Heart left ventricle (tissue), 16 donors: ENCODE data around the gene NACC2. TPM values are rescaled to one million over a fixed set of nuclear protein-coding genes. Genes with fewer than 3 reads are reported as not detected.

ENCODE experiments used
- ATAC-seq, 4 donors: fragments of 200-7000 bp; cut with Tn5 transposase; one replicate each; pipeline ENCODE4 v1.9.1; 2020 to 2022; ENCODE audit warnings: moderate library complexity in 4 of 4, mild to moderate bottlenecking in 3 of 4, moderate number of reproducible peaks in 1 of 4
- DNase-seq, 5 donors: peaks; one replicate each; pipeline ENCODE4 v3.0.0-alpha.2; 2020
- H3K27ac ChIP-seq, 12 donors: fragments of 200-600 bp; sonication (generic) in 4 of 12; one replicate each; pipeline versions ENCODE4 v1.5.0 to v1.8.0; 2016 to 2022; ENCODE audit warnings: mild to moderate bottlenecking in 2 of 12
- H3K27me3 ChIP-seq, 9 donors: fragments of 200-600 bp; sonication (generic) in 2 of 9; one replicate each; pipeline versions ENCODE4 v1.5.1 to v1.8.0; 2016 to 2022; ENCODE audit warnings: mild to moderate bottlenecking in 3 of 9
- H3K36me3 ChIP-seq, 9 donors: fragments of 200-600 bp; sonication (generic) in 2 of 9; one replicate each; pipeline versions ENCODE4 v1.5.0 to v1.8.0; 2018 to 2022; ENCODE audit warnings: mild to moderate bottlenecking in 2 of 9
- H3K4me1 ChIP-seq, 12 donors: fragments of 200-600 bp; sonication (generic) in 4 of 12; one replicate each; pipeline versions ENCODE4 v1.5.0 to v1.8.0; 2016 to 2022; ENCODE audit warnings: mild to moderate bottlenecking in 3 of 12
- H3K4me3 ChIP-seq, 12 donors: fragments of 200-600 bp; sonication (generic) in 4 of 12; one replicate each; pipeline versions ENCODE4 v1.5.0 to v1.8.0; 2017 to 2022; ENCODE audit warnings: mild to moderate bottlenecking in 9 of 12, moderate library complexity in 4 of 12
- H3K9me3 ChIP-seq, 12 donors: fragments of 200-600 bp; sonication (generic) in 4 of 12; one replicate each; pipeline versions ENCODE4 v1.5.0 to v1.8.0; 2016 to 2022; ENCODE audit warnings: mild to moderate bottlenecking in 1 of 12
- CTCF ChIP-seq, 12 donors: fragments of 200-600 bp; sonication (generic) in 4 of 12; IDR thresholded peaks; one replicate each; pipeline versions ENCODE4 v1.5.0 to v1.8.0; 2018 to 2022; ENCODE audit warnings: antibody characterized with exemption in 12 of 12, mild to moderate bottlenecking in 5 of 12
- POLR2A ChIP-seq, 2 donors: fragments of 450-650 bp; IDR thresholded peaks; one replicate each; pipeline ENCODE4 v1.6.1; 2017; ENCODE audit warnings: antibody characterized with exemption in 2 of 2, mild to moderate bottlenecking in 2 of 2, moderate library complexity in 2 of 2
- WGBS, 4 donors: extraction: QIAGEN DNeasy Blood & Tissue Kit in 2 of 4; methylation state at CpG; one replicate each; pipeline versions ENCODE4 v1.1.5 to v1.1.7; 2013 to 2018; 5-methylcytosine and 5-hydroxymethylcytosine counted together
- intact Hi-C, 10 donors: fragments of 100-400 bp; cut with DNase I; formaldehyde crosslinking; loops; one replicate each; pipeline versions ENCODE4 v1.11.1 to v1.14.2; 2022
- polyA plus RNA-seq, 2 donors: library from polyadenylated mRNA; stranded (reverse); fragments of 200-250 nt; gene quantifications; one replicate each; pipeline ENCODE4 v1.2.3, GENCODE V29; 2013
- total RNA-seq, 9 donors: library from RNA; depleted of rRNA in 2 of 9; stranded (reverse); fragments of >200 nt in 2 of 9; fragmentation: NEBNext Ultra II Directional in 3 of 9; extraction: Animal tissue kit (Norgen Biotek cat#: 25700) in 3 of 9; gene quantifications; one replicate each; pipeline versions ENCODE4 v1.1.0 to v1.2.4, GENCODE V29; 2016 to 2023
- donor health status: ischemic (EF 13 %, LVEDD 7.1; RV severe dilation, severe dysfunction).
- donor health status: healthy with polysubstance abuse.
- donor health status: DM: no; HTN: yes; CAD: no.
- donor health status: DM: no; HTN: no; CAD: no.
- donor health status: ischemic (EF 25% LVEDD 6.9; RV normal size, moderate dysfunction).
- donor health status: ischemic (EF 25% LVEDD 5.7; RV mildly dilated, moderate dysfunction).
- donor health status: healthy.
- donor health status: DM: yes; HTN: yes; CAD: no.
- donor health status: ischemic (EF 35%, LVEDD 5.7; RV mildly dilated, moderate dysfunction).
- donor health status: nonischemic (EF 11% LVEDD 7.7; RV severe dilation, severe dysfunction).
- donor health status: DM: yes; HTN: yes; CAD: no.
- donor health status: PGD.
- donor health status: ischemic (EF 29% LVEDD 5.4; RV normal size, mild dysfunction).
- donor health status: nonischemic (EF 23%, LVEDD 6.1; RV moderate dilation, normal function).

The NACC2 gene
- total and polyA plus RNA-seq, 11 donors, result 17.9 to 66.5 (median 47.4) TPM

DNA sequence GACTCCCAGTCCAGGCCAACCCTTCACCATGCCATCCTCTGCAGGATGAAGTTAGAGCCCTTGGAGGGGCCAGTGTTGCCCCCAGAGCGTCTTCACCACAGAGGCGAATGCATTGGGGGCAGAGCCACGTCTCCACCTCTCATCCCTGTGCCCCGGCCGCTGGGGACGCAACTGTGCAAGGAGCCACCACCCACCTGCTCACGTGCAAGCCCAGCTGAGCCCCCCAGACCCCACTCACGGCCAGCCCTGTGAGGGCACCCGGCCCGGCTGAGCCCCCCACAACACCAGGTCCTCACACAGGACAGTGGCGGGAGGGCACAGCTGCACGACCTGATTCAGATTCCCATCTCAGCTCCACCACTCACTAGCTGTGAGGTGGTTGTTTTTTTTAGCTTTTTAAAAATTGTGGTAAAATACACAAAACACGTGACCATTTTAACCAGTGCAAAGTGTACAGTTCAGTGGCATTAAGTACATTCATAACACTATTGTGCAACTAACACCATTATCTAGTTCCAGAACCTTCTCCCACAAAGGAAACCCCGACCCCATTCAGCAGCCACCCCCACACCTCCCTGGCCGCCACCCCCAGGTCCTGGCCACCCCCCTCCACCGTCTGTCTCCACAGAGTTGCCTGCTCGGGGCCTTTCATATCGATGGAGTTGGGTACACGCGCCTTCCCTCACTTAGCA is 100.4 kb downstream of the NACC2 start:
- peaks cover 10 to 59% (median 31%) of the 10 kb centered on the region in 12 donors for H3K4me1 ChIP-seq

GRCh38 chr9:135993765-135994500 is 101.2 kb downstream of the NACC2 start:
- 86 to 90% (median 88%) methylated on average over 16 to 27 of the region's 27 CpGs for WGBS, 4 donors
- peaks cover 10 to 64% (median 32%) of the 10 kb centered on the region in 12 donors for H3K4me1 ChIP-seq
- ATAC-seq (no peak), DNase-seq (peak in 1 of 5 donors; percentile 55)
- H3K27me3 ChIP-seq, result no peaks in the 10 kb centered on the region
- peak overlapping the region; percentile 75 to 98 (median 90) for H3K27ac ChIP-seq
- H3K9me3 ChIP-seq, result no peaks in the 10 kb centered on the region
- intact Hi-C loops, result loop anchor here in 1 of 10 donors (10.0 kb wide), 1 partner anchor 51 kb away; no protein-coding TSS in a partner anchor
- no peak for TF ChIP-seq POLR2A (IDR thresholded peaks at IDR 0.05)
- no peak for TF ChIP-seq CTCF (IDR thresholded peaks at IDR 0.05)
- no peaks in the 10 kb centered on the region for H3K36me3 ChIP-seq
- no peak overlapping the region for H3K4me3 ChIP-seq

More for the DNA sequence above, 100.4 kb downstream of the NACC2 start:
- Histone ChIP-seq H3K4me3 (no peak overlapping the region), H3K36me3 (no peaks in the 10 kb centered on the region), H3K9me3 (no peaks in the 10 kb centered on the region), H3K27ac (peak overlapping the region in 1 of 12 donors; percentile 93), H3K27me3 (no peaks in the 10 kb centered on the region)
- intact Hi-C loops, result loop anchor here in 1 of 10 donors (10.0 kb wide), 1 partner anchor 50 kb away; no protein-coding TSS in a partner anchor
- ATAC-seq (no peak), DNase-seq (peak in 1 of 5 donors; percentile 27)
- WGBS, 4 donors, result 82 to 89% (median 85%) methylated on average over 16 to 20 of the region's 20 CpGs
- no peak for TF ChIP-seq POLR2A (IDR thresholded peaks at IDR 0.05)
- no peak for TF ChIP-seq CTCF (IDR thresholded peaks at IDR 0.05)

DNA sequence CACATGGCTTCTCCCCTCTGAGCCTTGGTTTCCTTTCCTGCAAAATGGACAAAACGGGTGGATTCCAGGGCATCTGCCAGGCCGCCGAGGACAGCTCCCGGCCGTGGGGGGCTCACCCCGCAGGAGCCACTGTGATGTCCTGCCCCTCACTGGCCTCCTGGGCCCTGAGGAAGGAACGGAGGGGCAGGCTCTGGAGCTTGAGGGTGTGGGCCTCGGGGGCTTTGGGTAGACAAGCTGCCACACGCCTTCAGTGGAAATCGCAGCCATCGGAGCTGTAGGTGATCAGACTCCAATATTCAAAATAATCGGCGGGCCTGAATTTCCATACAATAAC is 101.7 kb downstream of the NACC2 start:
- Histone ChIP-seq H3K36me3 (no peaks in the 10 kb centered on the region), H3K27ac (peak overlapping the region; percentile 75 to 98 (median 90)), H3K9me3 (no peaks in the 10 kb centered on the region), H3K27me3 (no peaks in the 10 kb centered on the region), H3K4me1 (peaks cover 10 to 64% (median 32%) of the 10 kb centered on the region in 12 donors), H3K4me3 (peak overlapping the region in 8 of 12 donors; percentile 30 to 55 (median 40))
- DNase-seq, result no peak
- WGBS, 4 donors, result 53 to 69% (median 62%) methylated on average over 7 to 13 of the region's 13 CpGs
- intact Hi-C loops, result loop anchor here in 1 of 10 donors (10.0 kb wide), 1 partner anchor 51 kb away; no protein-coding TSS in a partner anchor
- no peak for ATAC-seq
- TF ChIP-seq POLR2A (IDR thresholded peaks at IDR 0.05), result no peak

- 7 to 10% (median 9%) methylated on average over 12 to 32 of the region's 32 CpGs for WGBS, 4 donors
- H3K4me1 ChIP-seq, result peaks cover 10 to 64% (median 32%) of the 10 kb centered on the region in 12 donors
- no peaks in the 10 kb centered on the region for H3K27me3 ChIP-seq
- TF ChIP-seq POLR2A (IDR thresholded peaks at IDR 0.05) (no peak), CTCF (IDR thresholded peaks at IDR 0.05) (peak in 1 of 12 donors; percentile 12)
- no peaks in the 10 kb centered on the region for H3K9me3 ChIP-seq
- peak overlapping the region in 10 of 12 donors; percentile 1 to 55 (median 38) for H3K4me3 ChIP-seq
- H3K36me3 ChIP-seq, result no peaks in the 10 kb centered on the region
- peak; percentile 80 to 95 (median 90) for ATAC-seq
- DNase-seq, result peak; percentile 89 to 93 (median 90)
- peak overlapping the region; percentile 75 to 98 (median 90) for H3K27ac ChIP-seq
- intact Hi-C loops, result loop anchor here in 1 of 10 donors (10.0 kb wide), 1 partner anchor 52 kb away; no protein-coding TSS in a partner anchor
Measured at GRCh38 chr9:135992486-135993408, 102.3 kb downstream of the NACC2 start.
